Measurements from ENCODE around the gene LAYN.

The LAYN gene

DNA sequence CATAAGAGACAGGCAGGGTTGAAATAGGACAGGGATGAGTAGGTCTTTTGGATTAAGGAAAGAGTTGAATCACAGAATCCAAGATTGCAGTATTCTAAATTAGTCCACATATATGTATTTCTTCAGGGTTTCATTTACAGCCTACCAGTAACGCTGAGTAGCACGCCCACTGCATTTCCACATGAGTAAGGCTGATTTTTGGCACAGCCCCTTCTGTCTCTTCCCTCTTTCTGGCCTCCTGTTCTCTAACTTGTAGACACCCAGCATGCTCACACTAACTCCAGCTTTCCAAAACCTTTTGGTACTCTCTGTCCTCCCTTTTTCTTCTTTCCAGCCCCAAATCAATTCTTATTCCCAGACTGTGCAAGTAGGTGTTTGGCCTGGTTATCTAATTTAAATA, 58.0 kb downstream of the LAYN start:
- DNase-seq = no peak

- no peak for DNase-seq
Measured at GRCh38 chr11:111601636-111601978, 61.1 kb downstream of the LAYN start.

DNA sequence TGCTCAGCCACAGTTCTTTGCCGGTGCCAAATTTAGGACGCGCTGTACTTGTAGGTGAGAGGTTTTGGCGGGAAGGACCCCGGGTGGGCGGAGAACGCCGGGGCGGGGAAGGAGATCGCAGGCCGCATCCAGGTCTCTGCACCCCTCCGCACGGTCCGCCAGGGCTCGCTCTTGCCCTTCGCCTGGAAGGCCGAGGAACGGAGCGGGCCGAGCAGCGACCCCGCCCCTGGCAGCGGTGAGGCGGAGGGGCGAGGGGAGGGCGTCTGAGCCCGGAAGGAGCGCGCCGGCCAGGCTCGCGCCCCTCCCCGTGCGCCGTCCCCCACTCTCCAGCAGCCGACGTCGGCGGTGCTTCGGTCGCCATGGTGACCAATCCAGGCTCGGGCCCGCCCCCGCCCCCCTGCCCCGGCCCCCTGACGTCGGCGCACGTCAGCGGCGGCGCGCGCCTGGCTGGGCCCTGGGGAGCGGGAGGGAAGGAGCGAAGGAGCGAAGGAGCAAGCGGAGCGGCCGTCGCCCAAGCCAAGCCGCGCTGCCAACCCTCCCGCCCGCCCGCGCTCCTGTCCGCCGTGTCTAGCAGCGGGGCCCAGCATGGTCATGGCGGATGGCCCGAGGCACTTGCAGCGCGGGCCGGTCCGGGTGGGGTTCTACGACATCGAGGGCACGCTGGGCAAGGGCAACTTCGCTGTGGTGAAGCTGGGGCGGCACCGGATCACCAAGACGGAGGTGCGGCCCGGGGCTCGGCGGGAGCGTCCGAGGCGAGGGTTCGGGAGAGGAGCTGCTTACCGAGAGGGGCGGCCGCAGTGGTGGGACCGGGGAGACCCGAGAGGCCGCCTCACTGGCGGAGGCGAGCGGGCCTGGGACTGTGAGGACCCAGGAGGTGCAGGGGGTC, 61.7 kb downstream of the LAYN start, which contains the start of gene SIK2:
SIK2 (plus strand) TSS at position 471 of the 886 bp plus-strand sequence; CDS start at position 586, 115 bp downstream.
- DNase-seq = peak; percentile 97 to 99

DNA sequence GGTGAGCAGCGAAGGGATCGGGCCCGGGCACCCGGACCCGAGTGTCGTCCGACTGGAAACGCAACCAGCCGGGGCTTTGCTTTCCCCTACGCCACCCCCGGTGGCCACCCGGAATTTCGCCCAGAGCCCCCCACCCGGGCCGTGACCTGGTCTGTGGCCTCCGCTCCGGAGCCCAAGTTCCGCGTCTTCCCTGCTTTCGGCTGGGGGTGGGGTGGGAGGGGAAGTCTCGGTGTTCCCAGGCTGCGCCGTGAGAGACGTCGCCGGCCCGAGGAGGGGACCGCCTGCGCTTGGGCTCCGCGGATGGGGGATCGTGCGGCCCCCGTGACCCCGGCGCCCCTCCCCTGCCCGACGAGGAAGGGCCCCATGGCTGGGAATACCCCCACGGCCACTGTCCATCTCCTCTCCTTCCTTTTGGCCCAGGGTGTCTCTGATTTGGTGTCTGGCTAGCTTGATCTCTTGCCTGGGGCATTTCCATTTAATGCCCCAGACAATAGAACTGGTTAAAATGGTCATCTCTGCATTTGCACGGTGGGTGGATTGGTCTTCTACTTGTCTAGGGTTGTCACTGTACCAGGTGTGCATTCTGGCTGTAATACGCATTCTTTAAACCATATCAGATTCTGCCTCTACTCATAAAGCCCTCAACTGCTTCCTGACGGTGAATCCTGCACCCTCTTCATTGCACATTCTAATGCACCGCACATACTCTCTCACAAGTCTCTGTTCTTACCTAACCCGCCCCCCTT, 62.5 kb downstream of the LAYN start:
- DNase-seq = peak in 1 of 2 experiments; percentile 75

GRCh38 chr11:111603611-111604130, 63.2 kb downstream of the LAYN start:
- no peak for DNase-seq

- peak; percentile 37 to 84 for DNase-seq
Measured at GRCh38 chr11:111604392-111605009, 64.0 kb downstream of the LAYN start.

- no peak for DNase-seq
Measured at GRCh38 chr11:111605681-111606080, 65.2 kb downstream of the LAYN start.

- DNase-seq = no peak
Measured at GRCh38 chr11:111606986-111607385, 66.5 kb downstream of the LAYN start.

DNA sequence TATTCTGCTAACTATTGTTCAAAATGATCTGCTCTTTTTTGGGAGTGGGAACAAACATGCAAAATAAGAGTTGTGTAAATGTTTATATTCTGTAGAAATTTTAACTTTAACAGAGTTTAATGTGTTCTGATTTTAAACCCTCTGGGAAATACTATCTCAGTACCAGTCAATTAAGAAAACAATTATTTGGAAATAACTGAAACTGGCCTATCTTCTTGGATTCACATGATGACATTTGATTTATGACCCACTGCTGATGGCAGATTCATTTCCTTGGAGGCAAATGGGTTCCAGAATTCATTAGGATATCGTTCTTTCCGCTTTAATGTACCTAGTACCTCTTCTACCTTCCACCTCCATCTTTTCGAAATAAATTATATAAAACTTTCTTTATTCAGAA, 67.2 kb downstream of the LAYN start:
- DNase-seq = no peak
